ENCODE results near the gene CFAP251. TPM values are rescaled to one million over a fixed set of nuclear protein-coding genes. Genes with fewer than 3 reads are reported as not detected.

Gene CFAP251
- total and polyA plus RNA-seq, 10 of the 15 experiments (the other 5 are each of a cell fraction or from before 2014, with no cell fraction given), result 0.10 to 0.97 (median 0.64) TPM

DNA sequence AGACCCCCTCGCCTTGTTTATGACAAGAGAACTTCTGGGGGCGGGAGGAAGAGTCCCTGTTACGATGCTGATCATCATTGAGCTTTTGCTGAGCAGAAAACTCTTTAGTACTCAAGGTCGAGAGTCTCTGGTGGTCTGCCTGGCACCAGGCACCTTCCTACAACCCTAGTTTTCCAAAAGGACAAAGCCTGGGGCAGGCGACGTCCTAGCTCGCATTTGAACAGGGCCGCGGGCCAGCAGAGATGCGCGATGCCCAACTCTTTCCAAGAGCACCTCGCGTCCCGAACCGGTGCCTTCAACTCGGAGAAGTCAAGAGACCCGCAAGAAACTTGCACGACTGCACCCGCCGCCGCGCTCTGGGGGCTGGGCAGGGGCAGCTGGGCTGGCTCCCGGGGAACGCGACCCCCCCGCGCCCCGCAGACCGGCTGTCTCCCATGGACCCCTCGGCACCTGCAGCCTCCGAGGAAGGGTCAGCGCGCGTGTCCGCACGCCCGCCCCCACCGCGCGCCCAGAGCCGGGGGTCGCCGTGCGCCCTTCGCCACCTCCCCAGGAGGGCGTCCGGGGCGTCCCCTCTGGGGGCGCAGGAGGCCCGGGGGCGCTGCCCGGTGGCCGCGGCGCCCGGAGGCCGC, 102.9 kb downstream of the CFAP251 start (continued):
- no peak for TF ChIP-seq ZBTB40 (IDR thresholded peaks at IDR 0.05; ENCODE audit: borderline replicate concordance)
- TF ChIP-seq ZNF622 (IDR thresholded peaks at IDR 0.05), result no peak
- no peak for TF ChIP-seq SIX5 (IDR thresholded peaks at IDR 0.05; ENCODE audit: low read depth, low read length, severe bottlenecking)

GRCh38 chr12:122021822-122022392, 103.5 kb downstream of the CFAP251 start, which contains the start of gene BCL7A:
Gene BCL7A (plus strand): TSS chr12:122021884. CDS start chr12:122022092, 208 bp downstream.
- Histone ChIP-seq H3K9me3 (replicated peaks; ENCODE audit: control insufficient read depth, insufficient read depth, low read length) (peaks cover 5% of the 10 kb centered on the region), H3K4me2 (ENCODE audit: control insufficient read depth, insufficient read depth) (peak within 1 kb of the TSS; percentile 89), H3K4me1 (ENCODE audit: control insufficient read depth, insufficient read depth, low read length) (peaks cover 19% of the 10 kb centered on the region), H4K20me1 (ENCODE audit: control insufficient read depth, insufficient read depth) (no peaks in the 10 kb centered on the region; the same call in 1 of the 2 replicates), H3K4me3 (peak within 1 kb of the TSS; percentile 67; the same call in 1 of the 2 replicates), H3K27ac (ENCODE audit: control insufficient read depth, insufficient read depth) (no peak within 1 kb of the TSS), H3K27me3 (replicated peaks in 1 of 2; ENCODE audit: control insufficient read depth in 2 of 2, insufficient read depth in 2 of 2, low read length in 1 of 2) (peaks cover 3 to 17% of the 10 kb centered on the region in 2 experiments), H2AFZ (ENCODE audit: control insufficient read depth, low read depth, low read length) (peak within 1 kb of the TSS; percentile 51), H3K79me2 (ENCODE audit: control insufficient read depth, insufficient read depth, low read length) (no peaks in the 10 kb centered on the region), H3K9ac (ENCODE audit: control insufficient read depth, insufficient read depth, low read length) (peak within 1 kb of the TSS; percentile 36), H3K36me3 (ENCODE audit: control insufficient read depth in 2 of 2, insufficient read depth in 2 of 2, low read length in 1 of 2) (no peaks in the 10 kb centered on the region)
- no TSS peak for BruUV-seq (replicated peaks)
- POLR2A ChIA-PET, result interaction anchor here (2.6 kb wide), 1 partner anchor 30 kb away, joined by 9 read pairs; no protein-coding TSS in a partner anchor
- WGBS (ENCODE audit: insufficient coverage, insufficient replicate concordance, low lambda C conversion rate, missing lambda C conversion rate), result 2% methylated on average over 54 of the region's 83 CpGs
- CTCF ChIA-PET, result no interaction called here
- peak; percentile 67 for ATAC-seq
- no peak for FAIRE-seq
- intact Hi-C loops (cut with micrococcal nuclease; ENCODE audit: unreplicated experiment), result no loop called here
- RAD21 ChIA-PET (ENCODE audit: unreplicated experiment), result no interaction called here
- SMC1A ChIA-PET (ENCODE audit: uncharacterized antibody, unreplicated experiment), result no interaction called here
- DNase-seq (ENCODE audit: low read depth, low spot score), result no peak
- in situ Hi-C loops (cut with MboI), result no loop called here
- TF ChIP-seq TCF12 (IDR thresholded peaks at IDR 0.05; ENCODE audit: low read depth, low read length), result 0 out of 2 replicates have a peak, but pooled peaks have one; percentile 9
- TF ChIP-seq MYC (IDR thresholded peaks at IDR 0.05; ENCODE audit: insufficient read depth, insufficient read length, insufficient replicate concordance, low read length, severe bottlenecking), result no peak
- TF ChIP-seq ZNF24 (IDR thresholded peaks at IDR 0.05), result peak; percentile 28; the same call in 1 of the 2 replicates
- no peak for TF ChIP-seq IRF4 (IDR thresholded peaks at IDR 0.05; ENCODE audit: low read depth, low read length)
- no peak for TF ChIP-seq FOXM1 (IDR thresholded peaks at IDR 0.05; ENCODE audit: low read depth, low read length)
- TF ChIP-seq IKZF1 (conservative IDR thresholded peaks at IDR 0.05), result peak; percentile 59
- TF ChIP-seq, protein P1, sequence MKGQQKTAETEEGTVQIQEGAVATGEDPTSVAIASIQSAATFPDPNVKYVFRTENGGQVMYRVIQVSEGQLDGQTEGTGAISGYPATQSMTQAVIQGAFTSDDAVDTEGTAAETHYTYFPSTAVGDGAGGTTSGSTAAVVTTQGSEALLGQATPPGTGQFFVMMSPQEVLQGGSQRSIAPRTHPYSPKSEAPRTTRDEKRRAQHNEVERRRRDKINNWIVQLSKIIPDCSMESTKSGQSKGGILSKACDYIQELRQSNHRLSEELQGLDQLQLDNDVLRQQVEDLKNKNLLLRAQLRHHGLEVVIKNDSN (IDR thresholded peaks at IDR 0.05; ENCODE audit: borderline replicate concordance, extremely low read length, insufficient read depth, low read depth, low read length), result no peak
- TF ChIP-seq POLR2AphosphoS2 (IDR thresholded peaks at IDR 0.05; ENCODE audit: low read depth, low read length), result no peak
- no peak for TF ChIP-seq ZNF274 (IDR thresholded peaks at IDR 0.05; ENCODE audit: insufficient read depth, insufficient read length)
- no peak for TF ChIP-seq RCOR1 (conservative IDR thresholded peaks at IDR 0.05; ENCODE audit: low read depth, low read length)
- TF ChIP-seq, protein P2, sequence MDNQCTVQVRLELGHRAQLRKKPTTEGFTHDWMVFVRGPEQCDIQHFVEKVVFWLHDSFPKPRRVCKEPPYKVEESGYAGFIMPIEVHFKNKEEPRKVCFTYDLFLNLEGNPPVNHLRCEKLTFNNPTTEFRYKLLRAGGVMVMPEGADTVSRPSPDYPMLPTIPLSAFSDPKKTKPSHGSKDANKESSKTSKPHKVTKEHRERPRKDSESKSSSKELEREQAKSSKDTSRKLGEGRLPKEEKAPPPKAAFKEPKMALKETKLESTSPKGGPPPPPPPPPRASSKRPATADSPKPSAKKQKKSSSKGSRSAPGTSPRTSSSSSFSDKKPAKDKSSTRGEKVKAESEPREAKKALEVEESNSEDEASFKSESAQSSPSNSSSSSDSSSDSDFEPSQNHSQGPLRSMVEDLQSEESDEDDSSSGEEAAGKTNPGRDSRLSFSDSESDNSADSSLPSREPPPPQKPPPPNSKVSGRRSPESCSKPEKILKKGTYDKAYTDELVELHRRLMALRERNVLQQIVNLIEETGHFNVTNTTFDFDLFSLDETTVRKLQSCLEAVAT (IDR thresholded peaks at IDR 0.05), result no peak
- no peak for TF ChIP-seq NR2C2 (IDR thresholded peaks at IDR 0.05; ENCODE audit: borderline replicate concordance, control insufficient read depth, insufficient read length, low read depth)
- no peak for TF ChIP-seq ESRRA (IDR thresholded peaks at IDR 0.05; ENCODE audit: low read length)

Data from GM12878 (cell line).